ENCODE data around the gene MKNK1.

GRCh38 chr1:46546210-46546609 lies 57.9 kb downstream of the MKNK1 start:
- TF ChIP-seq, protein P1, sequence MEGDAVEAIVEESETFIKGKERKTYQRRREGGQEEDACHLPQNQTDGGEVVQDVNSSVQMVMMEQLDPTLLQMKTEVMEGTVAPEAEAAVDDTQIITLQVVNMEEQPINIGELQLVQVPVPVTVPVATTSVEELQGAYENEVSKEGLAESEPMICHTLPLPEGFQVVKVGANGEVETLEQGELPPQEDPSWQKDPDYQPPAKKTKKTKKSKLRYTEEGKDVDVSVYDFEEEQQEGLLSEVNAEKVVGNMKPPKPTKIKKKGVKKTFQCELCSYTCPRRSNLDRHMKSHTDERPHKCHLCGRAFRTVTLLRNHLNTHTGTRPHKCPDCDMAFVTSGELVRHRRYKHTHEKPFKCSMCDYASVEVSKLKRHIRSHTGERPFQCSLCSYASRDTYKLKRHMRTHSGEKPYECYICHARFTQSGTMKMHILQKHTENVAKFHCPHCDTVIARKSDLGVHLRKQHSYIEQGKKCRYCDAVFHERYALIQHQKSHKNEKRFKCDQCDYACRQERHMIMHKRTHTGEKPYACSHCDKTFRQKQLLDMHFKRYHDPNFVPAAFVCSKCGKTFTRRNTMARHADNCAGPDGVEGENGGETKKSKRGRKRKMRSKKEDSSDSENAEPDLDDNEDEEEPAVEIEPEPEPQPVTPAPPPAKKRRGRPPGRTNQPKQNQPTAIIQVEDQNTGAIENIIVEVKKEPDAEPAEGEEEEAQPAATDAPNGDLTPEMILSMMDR (optimal IDR thresholded peaks at IDR 0.05 in 1 of 3, IDR thresholded peaks at IDR 0.05 in 1 of 3, conservative IDR thresholded peaks at IDR 0.05 in 1 of 3; ENCODE audit: extremely low read depth in 1 of 3, insufficient read depth in 2 of 3, low read length in 3 of 3) = no peak
- no peak for TF ChIP-seq EZH2 (IDR thresholded peaks at IDR 0.05; ENCODE audit: low read length)
